Measurements from ENCODE around the gene ADARB2. TPM values are rescaled to one million over a fixed set of nuclear protein-coding genes. Genes with fewer than 3 reads are reported as not detected.

The ADARB2 gene
- total and polyA plus RNA-seq, 8 donors, result 0.41 to 0.92 (median 0.76) TPM

- DNase-seq (peak in 1 of 4 donors; percentile 14), ATAC-seq (no peak)
- intact Hi-C loops (cut with DNase I), result no loop called here
- Histone ChIP-seq H3K9me3 (no peaks in the 10 kb centered on the region), H3K4me1 (no peaks in the 10 kb centered on the region), H3K27me3 (peaks cover 0 to 7% of the 10 kb centered on the region in 2 donors), H3K36me3 (no peaks in the 10 kb centered on the region), H3K4me3 (no peak overlapping the region), H3K27ac (no peak overlapping the region)
- no peak for TF ChIP-seq CTCF (IDR thresholded peaks at IDR 0.05)
These were observed 559.4 kb downstream of the ADARB2 start for GRCh38 chr10:1177936-1178335.

GRCh38 chr10:1175956-1176565 is 561.3 kb downstream of the ADARB2 start:
- Histone ChIP-seq H3K4me1 (no peaks in the 10 kb centered on the region), H3K27me3 (peaks cover 0 to 5% of the 10 kb centered on the region in 2 donors), H3K27ac (no peak overlapping the region), H3K9me3 (no peaks in the 10 kb centered on the region), H3K36me3 (no peaks in the 10 kb centered on the region), H3K4me3 (no peak overlapping the region)
- TF ChIP-seq CTCF (IDR thresholded peaks at IDR 0.05), result no peak
- DNase-seq (peak in 1 of 4 donors; percentile 23), ATAC-seq (no peak)
- intact Hi-C loops (cut with DNase I), result no loop called here

- Histone ChIP-seq H3K9me3 (no peaks in the 10 kb centered on the region), H3K27ac (no peak overlapping the region), H3K27me3 (peaks cover 0 to 21% of the 10 kb centered on the region in 2 donors), H3K4me1 (no peaks in the 10 kb centered on the region), H3K36me3 (no peaks in the 10 kb centered on the region), H3K4me3 (no peak overlapping the region)
- no peak for ATAC-seq
- TF ChIP-seq CTCF (IDR thresholded peaks at IDR 0.05), result no peak
- intact Hi-C loops (cut with DNase I), result no loop called here
- DNase-seq, result no peak
These were observed 563.3 kb downstream of the ADARB2 start for GRCh38 chr10:1174022-1174421.

- DNase-seq (peak in 1 of 4 donors; percentile 24), ATAC-seq (no peak)
- peaks cover 0 to 24% of the 10 kb centered on the region in 2 donors for H3K27me3 ChIP-seq
- H3K36me3 ChIP-seq, result no peaks in the 10 kb centered on the region
- H3K4me1 ChIP-seq, result no peaks in the 10 kb centered on the region
- intact Hi-C loops (cut with DNase I), result no loop called here
- no peak for TF ChIP-seq CTCF (IDR thresholded peaks at IDR 0.05)
- no peak overlapping the region for H3K4me3 ChIP-seq
- H3K27ac ChIP-seq, result no peak overlapping the region
- H3K9me3 ChIP-seq, result no peaks in the 10 kb centered on the region
These were observed 564.2 kb downstream of the ADARB2 start for GRCh38 chr10:1173091-1173490.

- TF ChIP-seq CTCF (IDR thresholded peaks at IDR 0.05), result no peak
- no peak overlapping the region for H3K4me3 ChIP-seq
These were observed 564.9 kb downstream of the ADARB2 start for GRCh38 chr10:1172256-1172984.

More at GRCh38 chr10:1172256-1172984, 564.9 kb downstream of the ADARB2 start:
- DNase-seq, result peak in 1 of 4 donors; percentile 13
- no peak overlapping the region for H3K27ac ChIP-seq
- intact Hi-C loops (cut with DNase I), result no loop called here
- H3K4me1 ChIP-seq, result no peaks in the 10 kb centered on the region
- no peak for ATAC-seq
- no peaks in the 10 kb centered on the region for H3K36me3 ChIP-seq
- H3K27me3 ChIP-seq, result peaks cover 0 to 24% of the 10 kb centered on the region in 2 donors
- H3K9me3 ChIP-seq, result no peaks in the 10 kb centered on the region
